IMR-90 (cell line): Measurements from ENCODE around the gene GOLT1B.

Experiments
- ELK1 ChIP-seq: fragments of 150-350 bp; IDR thresholded peaks from 2 replicates; pipeline ENCODE4 v1.6.1; 2016; ENCODE audit warnings: low read depth, mild to moderate bottlenecking, low read length, moderate library complexity, borderline replicate concordance
- FOS ChIP-seq: fragments of 150-350 bp; IDR thresholded peaks from 2 replicates; pipeline ENCODE4 v1.6.1; 2016; ENCODE audit warnings: low read depth, low read length
- NFE2L2 ChIP-seq: fragments of 150-350 bp; IDR thresholded peaks from 2 replicates; pipeline ENCODE4 v1.6.1; 2016; ENCODE audit warnings: low read depth, mild to moderate bottlenecking, low read length
- POLR2A ChIP-seq: IDR thresholded peaks from 2 replicates; pipeline ENCODE4 v1.6.1; 2012; ENCODE audit warnings: mild to moderate bottlenecking, low read depth, low read length
- RAD21 ChIP-seq: IDR thresholded peaks from 2 replicates; pipeline ENCODE4 v1.6.1; 2012; ENCODE audit warnings: low read length, improper control_type of control experiment
- RCOR1 ChIP-seq: IDR thresholded peaks from 2 replicates; pipeline ENCODE4 v1.6.1; 2012; ENCODE audit warnings: mild to moderate bottlenecking, low read length, improper control_type of control experiment; ENCODE audit not compliant: insufficient replicate concordance
- TF ChIP-seq, protein P1 (sequence below): conservative IDR thresholded peaks from 2 replicates; pipeline ENCODE4 v1.5.1; 2012; ENCODE audit warnings: mild to moderate bottlenecking, low read depth, low read length, improper control_type of control experiment
- TF ChIP-seq, protein P2 (sequence below): fragments of 150-350 bp; IDR thresholded peaks from 2 replicates; pipeline ENCODE4 v1.6.1; 2017; ENCODE audit warnings: mild to moderate bottlenecking, antibody characterized with exemption, low read length, low read depth

GRCh38 chr12:21505888-21506287 lies 4.3 kb downstream of the GOLT1B start:
- TF ChIP-seq RCOR1 (no peak), RAD21 (no peak), ELK1 (no peak), NFE2L2 (no peak), POLR2A (no peak), FOS (no peak)
- TF ChIP-seq, protein P1, sequence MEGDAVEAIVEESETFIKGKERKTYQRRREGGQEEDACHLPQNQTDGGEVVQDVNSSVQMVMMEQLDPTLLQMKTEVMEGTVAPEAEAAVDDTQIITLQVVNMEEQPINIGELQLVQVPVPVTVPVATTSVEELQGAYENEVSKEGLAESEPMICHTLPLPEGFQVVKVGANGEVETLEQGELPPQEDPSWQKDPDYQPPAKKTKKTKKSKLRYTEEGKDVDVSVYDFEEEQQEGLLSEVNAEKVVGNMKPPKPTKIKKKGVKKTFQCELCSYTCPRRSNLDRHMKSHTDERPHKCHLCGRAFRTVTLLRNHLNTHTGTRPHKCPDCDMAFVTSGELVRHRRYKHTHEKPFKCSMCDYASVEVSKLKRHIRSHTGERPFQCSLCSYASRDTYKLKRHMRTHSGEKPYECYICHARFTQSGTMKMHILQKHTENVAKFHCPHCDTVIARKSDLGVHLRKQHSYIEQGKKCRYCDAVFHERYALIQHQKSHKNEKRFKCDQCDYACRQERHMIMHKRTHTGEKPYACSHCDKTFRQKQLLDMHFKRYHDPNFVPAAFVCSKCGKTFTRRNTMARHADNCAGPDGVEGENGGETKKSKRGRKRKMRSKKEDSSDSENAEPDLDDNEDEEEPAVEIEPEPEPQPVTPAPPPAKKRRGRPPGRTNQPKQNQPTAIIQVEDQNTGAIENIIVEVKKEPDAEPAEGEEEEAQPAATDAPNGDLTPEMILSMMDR, result no peak
- TF ChIP-seq, protein P2, sequence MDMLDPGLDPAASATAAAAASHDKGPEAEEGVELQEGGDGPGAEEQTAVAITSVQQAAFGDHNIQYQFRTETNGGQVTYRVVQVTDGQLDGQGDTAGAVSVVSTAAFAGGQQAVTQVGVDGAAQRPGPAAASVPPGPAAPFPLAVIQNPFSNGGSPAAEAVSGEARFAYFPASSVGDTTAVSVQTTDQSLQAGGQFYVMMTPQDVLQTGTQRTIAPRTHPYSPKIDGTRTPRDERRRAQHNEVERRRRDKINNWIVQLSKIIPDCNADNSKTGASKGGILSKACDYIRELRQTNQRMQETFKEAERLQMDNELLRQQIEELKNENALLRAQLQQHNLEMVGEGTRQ, result no peak
